HEK293 (cell line): ENCODE results near the gene CACNA1E.

Experiments
- CTCF ChIA-PET: fragments of 350-600 bp; formaldehyde crosslinking; extraction: SDS; loops from one replicate; lab custom pipeline; 2021; ENCODE audit warnings: antibody characterized with exemption; lab: Yijun Ruan, JAX
- POLR2A ChIA-PET: fragments of 300-600 bp; formaldehyde crosslinking; extraction: SDS; loops from one replicate; lab custom pipeline; 2020; ENCODE audit warnings: antibody characterized with exemption, inconsistent platforms; lab: Yijun Ruan, JAX
- H3K27ac ChIP-seq: fragments of 200-500 bp; sonication (Bioruptor generic); 2 replicates; pipeline ENCODE4 v1.5.1; 2014; ENCODE audit warnings: low read depth, low read length, control low read depth, inconsistent platforms; ENCODE audit errors: extremely low read depth
- H3K36me3 ChIP-seq, 2 experiments: fragments of 200-500 bp in 1 of 2; sonication (Bioruptor generic) in 1 of 2; 1 replicate in 1 of 2; 2 replicates in 1 of 2; pipeline ENCODE4 v1.5.1; 2014 to 2017; ENCODE audit warnings: inconsistent platforms in 2 of 2, low read length in 2 of 2; ENCODE audit not compliant: control insufficient read depth in 2 of 2, insufficient read depth in 1 of 2
- H3K4me1 ChIP-seq: fragments of 200-500 bp; sonication (Bioruptor generic); 2 replicates; pipeline ENCODE4 v1.5.1; 2014; ENCODE audit warnings: mild to moderate bottlenecking, low read length, inconsistent platforms; ENCODE audit not compliant: control insufficient read depth, insufficient read depth
- H3K4me3 ChIP-seq: 2 replicates; pipeline ENCODE4 v1.5.1; 2011; ENCODE audit warnings: low read depth, mild to moderate bottlenecking, control low read depth, low read length, moderate library complexity
- H3K9me3 ChIP-seq: fragments of 200-500 bp; sonication (Bioruptor generic); 2 replicates; pipeline ENCODE4 v1.5.1; 2014; ENCODE audit warnings: low read depth, low read length, inconsistent platforms; ENCODE audit not compliant: control insufficient read depth, insufficient read depth
- BCL11B ChIP-seq: fragments of 450-650 bp; formaldehyde crosslinking; IDR thresholded peaks from 2 replicates; pipeline ENCODE4 v1.5.1; 2016; ENCODE audit warnings: low read depth, missing biosample characterization, missing genetic modification characterization
- ELK4 ChIP-seq: IDR thresholded peaks from 2 replicates; pipeline ENCODE4 v1.6.1; 2011; ENCODE audit warnings: mild to moderate bottlenecking, low read depth, low read length, borderline replicate concordance
- GLIS1 ChIP-seq: fragments of 450-650 bp; formaldehyde crosslinking; IDR thresholded peaks from 2 replicates; pipeline ENCODE4 v1.5.1; 2016; ENCODE audit warnings: missing biosample characterization, missing genetic modification characterization
- GLIS2 ChIP-seq: fragments of 450-650 bp; formaldehyde crosslinking; IDR thresholded peaks from 2 replicates; pipeline ENCODE4 v1.5.1; 2016; ENCODE audit warnings: missing biosample characterization, missing genetic modification characterization
- SCRT1 ChIP-seq: fragments of 450-650 bp; formaldehyde crosslinking; IDR thresholded peaks from 2 replicates; pipeline ENCODE4 v1.5.1; 2016; ENCODE audit warnings: missing biosample characterization, missing genetic modification characterization, borderline replicate concordance
- SCRT2 ChIP-seq: fragments of 450-650 bp; formaldehyde crosslinking; IDR thresholded peaks from 2 replicates; pipeline ENCODE4 v1.5.1; 2016; ENCODE audit warnings: missing biosample characterization, missing genetic modification characterization
- ZBTB1 ChIP-seq: fragments of 450-650 bp; formaldehyde crosslinking; IDR thresholded peaks from 2 replicates; pipeline ENCODE4 v1.5.1; 2016; ENCODE audit warnings: missing biosample characterization, missing genetic modification characterization
- ZBTB10 ChIP-seq: fragments of 450-650 bp; formaldehyde crosslinking; IDR thresholded peaks from 2 replicates; pipeline ENCODE4 v1.5.1; 2016; ENCODE audit warnings: missing biosample characterization, missing genetic modification characterization
- ZNF114 ChIP-seq: fragments of 450-650 bp; formaldehyde crosslinking; IDR thresholded peaks from 2 replicates; pipeline ENCODE4 v1.5.0; 2017; ENCODE audit warnings: missing biosample characterization, missing genetic modification characterization
- ZNF132 ChIP-seq: fragments of 450-650 bp; formaldehyde crosslinking; IDR thresholded peaks from 2 replicates; pipeline ENCODE4 v1.5.1; 2017; ENCODE audit warnings: missing biosample characterization, missing genetic modification characterization, borderline replicate concordance
- ZNF140 ChIP-seq: fragments of 450-650 bp; formaldehyde crosslinking; IDR thresholded peaks from 2 replicates; pipeline ENCODE4 v1.5.1; 2016; ENCODE audit warnings: missing biosample characterization, missing genetic modification characterization
- ZNF155 ChIP-seq: fragments of 450-650 bp; formaldehyde crosslinking; IDR thresholded peaks from 2 replicates; pipeline ENCODE4 v1.5.1; 2016; ENCODE audit warnings: missing biosample characterization, missing genetic modification characterization
- ZNF350 ChIP-seq: fragments of 450-650 bp; formaldehyde crosslinking; IDR thresholded peaks from 2 replicates; pipeline ENCODE4 v1.5.0; 2017; ENCODE audit warnings: missing biosample characterization, mild to moderate bottlenecking, missing genetic modification characterization
- ZNF433 ChIP-seq: fragments of 450-650 bp; formaldehyde crosslinking; IDR thresholded peaks from 2 replicates; pipeline ENCODE4 v1.5.1; 2016; ENCODE audit warnings: missing biosample characterization, missing genetic modification characterization, low read depth
- ZNF473 ChIP-seq: fragments of 450-650 bp; formaldehyde crosslinking; IDR thresholded peaks from 2 replicates; pipeline ENCODE4 v1.5.1; 2017; ENCODE audit warnings: missing biosample characterization, missing genetic modification characterization
- ZNF544 ChIP-seq: fragments of 450-650 bp; formaldehyde crosslinking; IDR thresholded peaks from 2 replicates; pipeline ENCODE4 v1.5.0; 2017; ENCODE audit warnings: missing biosample characterization, missing genetic modification characterization
- ZNF571 ChIP-seq: fragments of 450-650 bp; formaldehyde crosslinking; IDR thresholded peaks from 2 replicates; pipeline ENCODE4 v1.5.0; 2017; ENCODE audit warnings: missing biosample characterization, missing genetic modification characterization
- ZNF580 ChIP-seq: fragments of 450-650 bp; formaldehyde crosslinking; IDR thresholded peaks from 2 replicates; pipeline ENCODE4 v1.5.1; 2016; ENCODE audit warnings: missing biosample characterization, missing genetic modification characterization
- ZNF600 ChIP-seq: fragments of 450-650 bp; formaldehyde crosslinking; IDR thresholded peaks from 2 replicates; pipeline ENCODE4 v1.5.1; 2016; ENCODE audit warnings: missing biosample characterization, missing genetic modification characterization
- ZNF623 ChIP-seq: fragments of 450-650 bp; formaldehyde crosslinking; IDR thresholded peaks from 2 replicates; pipeline ENCODE4 v1.5.1; 2016; ENCODE audit warnings: missing biosample characterization, missing genetic modification characterization
- ZNF624 ChIP-seq: fragments of 450-650 bp; formaldehyde crosslinking; IDR thresholded peaks from 2 replicates; pipeline ENCODE4 v1.5.1; 2017; ENCODE audit warnings: missing biosample characterization, missing genetic modification characterization
- ZNF707 ChIP-seq: fragments of 450-650 bp; formaldehyde crosslinking; IDR thresholded peaks from 2 replicates; pipeline ENCODE4 v1.5.1; 2016; ENCODE audit warnings: missing biosample characterization, missing genetic modification characterization
- ZSCAN30 ChIP-seq: fragments of 450-650 bp; IDR thresholded peaks from 2 replicates; pipeline ENCODE4 v1.5.1; 2018; ENCODE audit warnings: missing biosample characterization, mild to moderate bottlenecking, missing genetic modification characterization, moderate library complexity
- ZSCAN4 ChIP-seq: fragments of 450-650 bp; formaldehyde crosslinking; IDR thresholded peaks from 2 replicates; pipeline ENCODE4 v1.5.1; 2017; ENCODE audit warnings: missing biosample characterization, missing genetic modification characterization

Gene CACNA1E

GRCh38 chr1:181680332-181680731, 197.0 kb downstream of the CACNA1E start:
- POLR2A ChIA-PET: no interaction called here
- H3K27ac ChIP-seq: no peak overlapping the region
- H3K4me1 ChIP-seq: no peaks in the 10 kb centered on the region
- no peaks in the 10 kb centered on the region for H3K36me3 ChIP-seq
- no peaks in the 10 kb centered on the region for H3K9me3 ChIP-seq
- CTCF ChIA-PET: no interaction called here
- no peak overlapping the region for H3K4me3 ChIP-seq
- TF ChIP-seq GLIS1 (tag by site-specific recombination) (no peak), ZNF580 (tag by site-specific recombination) (no peak), ZNF571 (no peak), ZNF140 (tag by site-specific recombination) (no peak)
- TF ChIP-seq, all 188 proteins: peak for 0

GRCh38 chr1:181680871-181681270, 197.6 kb downstream of the CACNA1E start:
- ChIA-PET CTCF (no interaction called here), POLR2A (no interaction called here)
- H3K9me3 ChIP-seq: no peaks in the 10 kb centered on the region
- TF ChIP-seq ZBTB10 (tag by site-specific recombination): no peak
- TF ChIP-seq ZNF544: no peak
- no peak for TF ChIP-seq ZNF132 (tag by site-specific recombination)
- TF ChIP-seq ZNF114 (tag by site-specific recombination): no peak
- TF ChIP-seq ZNF350 (tag by site-specific recombination): no peak
- no peak for TF ChIP-seq ZBTB1 (tag by site-specific recombination)
- TF ChIP-seq SCRT1: no peak
- no peak for TF ChIP-seq ZSCAN30 (tag by site-specific recombination)
- TF ChIP-seq ZNF433 (tag by site-specific recombination): no peak
- no peak for TF ChIP-seq ZNF600
- TF ChIP-seq BCL11B (tag by site-specific recombination): no peak
- TF ChIP-seq ELK4: no peak
- TF ChIP-seq ZSCAN4 (tag by site-specific recombination): no peak
- no peak for TF ChIP-seq ZNF624 (tag by site-specific recombination)
- no peak for TF ChIP-seq ZNF473
- TF ChIP-seq ZNF623 (tag by site-specific recombination): no peak
- no peak for TF ChIP-seq ZNF707 (tag by site-specific recombination)
- no peak for TF ChIP-seq SCRT2 (tag by site-specific recombination)
- TF ChIP-seq ZNF155 (tag by site-specific recombination): no peak
- no peak for TF ChIP-seq GLIS2 (tag by site-specific recombination)
- H3K36me3 ChIP-seq: no peaks in the 10 kb centered on the region
- no peak overlapping the region for H3K4me3 ChIP-seq
- H3K27ac ChIP-seq: no peak overlapping the region
- H3K4me1 ChIP-seq: no peaks in the 10 kb centered on the region
